Retina (tissue), 1 donor: ENCODE results near the gene IGSF8.

Experiments
- DNase-seq: peaks from one replicate; pipeline ENCODE4 v3.0.0-alpha.2; 2016

IGSF8 gene

DNA sequence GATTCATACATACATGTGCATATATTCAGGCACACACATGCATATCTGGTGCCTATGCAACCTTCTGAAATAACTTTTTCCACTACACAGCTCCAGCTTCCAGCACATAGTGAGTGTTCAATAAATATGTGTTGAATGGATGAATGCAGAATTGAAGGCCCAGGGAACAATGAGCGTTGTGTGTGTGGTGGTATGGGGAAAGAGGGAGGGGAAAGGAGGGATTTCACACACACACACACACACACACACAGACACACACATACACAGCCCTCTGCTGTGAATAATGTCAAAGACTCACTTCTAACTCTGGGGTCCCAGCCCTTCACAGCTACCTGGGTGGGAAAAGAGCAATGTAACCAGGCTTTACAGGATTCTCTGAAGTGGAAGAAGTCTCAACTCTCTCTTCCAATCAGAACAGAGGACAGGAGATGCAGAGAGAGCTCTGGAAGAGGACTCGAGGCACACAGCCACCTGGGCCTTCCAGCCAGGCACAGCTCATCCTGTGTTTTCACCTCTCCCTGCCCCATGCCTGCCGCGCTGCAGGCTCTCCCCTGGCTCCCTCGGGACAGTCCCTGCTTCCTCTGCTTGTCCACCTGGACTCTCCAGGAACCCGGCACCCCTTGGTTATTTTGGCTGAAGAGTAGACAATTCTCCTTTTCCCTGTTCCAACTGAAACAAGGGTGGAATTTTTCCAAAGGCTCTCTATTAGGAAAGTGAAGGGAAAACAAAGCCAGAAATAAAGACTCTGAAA lies 5.4 kb upstream of the IGSF8 start:
- peak; percentile 23 for DNase-seq

DNA sequence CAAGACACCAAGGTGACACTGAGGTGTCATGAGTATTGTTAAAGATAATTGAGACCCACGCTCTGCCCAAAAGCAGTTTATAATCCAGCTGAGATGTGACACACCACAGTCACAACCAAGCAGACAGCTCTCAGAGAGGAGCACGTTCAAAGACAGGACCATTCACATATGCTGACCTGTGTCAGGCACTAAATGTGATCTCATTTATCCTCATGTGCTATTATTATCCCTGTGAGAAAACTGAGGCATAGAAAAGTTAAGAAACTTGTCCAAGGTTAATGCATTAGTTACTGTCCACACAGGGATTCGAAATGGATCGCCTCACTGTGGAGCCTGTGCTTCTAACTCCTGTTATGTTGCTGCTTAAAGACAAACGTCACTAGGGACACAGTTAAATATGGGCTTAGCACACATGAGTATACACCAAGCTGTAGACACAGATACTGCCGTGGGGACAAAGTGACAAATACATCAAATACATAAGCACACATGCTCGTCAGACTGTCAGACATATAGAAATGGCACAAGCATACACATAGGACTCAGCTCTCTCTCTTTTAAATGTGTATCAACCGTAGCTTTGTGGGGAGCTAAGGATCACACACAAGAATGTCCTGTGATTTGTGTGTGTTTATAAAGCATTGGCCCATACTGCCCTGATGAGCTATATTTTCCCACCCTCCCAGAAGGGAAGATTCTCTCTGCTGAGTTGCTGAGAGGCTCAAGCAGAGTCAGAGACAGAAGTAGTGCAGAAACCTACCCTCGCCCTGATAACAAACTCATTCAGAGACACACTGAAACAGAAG lies 3.5 kb upstream of the IGSF8 start:
- peak; percentile 39 for DNase-seq

DNA sequence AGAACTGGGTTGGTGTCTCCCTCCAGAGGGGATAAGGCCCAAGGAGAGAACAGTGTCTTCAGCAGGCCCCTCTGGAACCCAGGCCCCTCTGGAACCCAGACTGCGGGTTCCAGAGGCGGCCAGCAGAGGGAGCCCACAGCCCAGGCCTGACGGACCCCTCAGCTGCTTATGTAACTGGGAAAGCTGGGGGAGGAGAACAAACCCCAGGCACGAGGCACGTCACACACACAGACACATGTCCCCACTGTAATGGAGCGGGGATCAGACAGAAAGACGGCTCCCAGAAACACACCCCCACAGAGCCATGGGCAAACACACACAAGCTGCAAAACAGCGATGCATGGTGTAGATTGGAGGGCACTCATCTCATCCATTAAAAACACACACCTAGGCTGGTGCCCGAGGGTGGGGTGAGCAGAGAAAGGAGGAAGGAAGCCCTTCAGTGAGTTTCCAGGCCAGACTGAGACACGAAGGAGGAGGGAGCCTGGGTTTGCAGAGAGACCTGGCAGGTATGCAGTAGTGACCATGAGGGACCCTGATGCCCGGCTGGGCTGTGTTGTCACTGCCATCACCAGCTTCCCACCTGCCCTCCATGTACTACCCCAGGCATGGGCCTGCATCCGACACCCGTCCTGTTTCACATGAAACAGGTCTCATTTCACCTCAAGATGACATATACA lies 2.8 kb upstream of the IGSF8 start:
- DNase-seq, result peak; percentile 91

- no peak for DNase-seq
These were observed 1.4 kb upstream of the IGSF8 start for GRCh38 chr1:160099716-160100375.

- DNase-seq, result peak; percentile 84
These were observed 588 bp upstream of the IGSF8 start for GRCh38 chr1:160098852-160099561.

GRCh38 chr1:160097151-160097910 lies 1.1 kb downstream of the IGSF8 start:
- DNase-seq, result peak; percentile 21

- peak; percentile 20 for DNase-seq
These were observed 1.9 kb downstream of the IGSF8 start for GRCh38 chr1:160096274-160097116.

- peak; percentile 30 for DNase-seq
These were observed 2.9 kb downstream of the IGSF8 start for GRCh38 chr1:160095382-160096105.

DNA sequence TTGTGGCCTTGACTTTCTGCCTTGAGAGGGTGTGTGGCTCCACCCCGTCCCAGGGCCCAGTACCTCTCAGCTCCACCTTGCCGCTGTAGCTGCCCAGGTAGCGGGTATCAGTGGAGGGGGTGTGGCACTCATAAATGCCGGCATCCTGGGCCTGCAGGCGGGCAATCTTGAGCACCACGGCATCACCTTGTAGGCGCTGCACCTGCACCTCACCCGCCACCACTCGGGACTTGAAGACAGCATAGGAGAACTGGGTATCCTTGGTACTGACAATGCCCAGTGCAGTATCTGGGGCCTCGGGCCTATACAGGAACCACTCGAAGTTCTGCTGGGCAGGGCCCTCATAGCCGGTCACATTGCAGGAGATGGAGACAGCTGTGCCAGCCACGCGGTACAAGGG lies 3.6 kb downstream of the IGSF8 start:
- no peak for DNase-seq

DNA sequence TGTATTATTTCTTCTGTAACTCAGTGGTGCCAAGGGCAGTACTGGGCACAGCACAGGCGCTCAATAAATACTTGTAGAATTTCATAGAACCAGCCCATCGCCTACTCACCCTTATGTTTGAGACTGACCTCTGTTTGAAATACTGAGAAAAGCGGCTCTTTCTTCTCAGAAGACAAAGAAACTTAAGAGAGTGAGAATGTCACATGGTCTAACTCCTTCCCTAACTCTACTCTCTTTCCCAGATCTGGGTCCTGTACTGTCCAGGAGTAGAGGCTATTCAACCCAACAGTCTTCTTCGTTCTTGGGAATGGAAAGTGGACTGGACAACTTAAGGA lies 4.2 kb downstream of the IGSF8 start:
- no peak for DNase-seq

- DNase-seq, result no peak
These were observed 4.7 kb downstream of the IGSF8 start for GRCh38 chr1:160093624-160094290.

DNA sequence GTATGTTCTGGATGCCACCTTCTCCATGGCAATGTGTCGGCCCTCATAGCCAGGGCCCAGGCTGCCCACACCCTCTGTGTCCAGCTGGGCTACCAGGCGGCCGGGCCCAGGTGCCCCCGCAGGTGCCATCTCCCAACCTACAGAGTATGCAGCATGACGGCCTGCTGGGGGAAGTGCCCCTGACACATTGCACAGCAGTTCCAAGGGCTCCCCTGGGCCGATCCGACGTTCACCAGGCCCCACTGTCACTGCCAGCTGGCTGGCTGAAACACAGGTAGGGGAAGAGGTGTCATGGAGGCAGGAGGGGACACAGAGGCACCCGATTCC lies 5.4 kb downstream of the IGSF8 start:
- DNase-seq, result no peak

DNA sequence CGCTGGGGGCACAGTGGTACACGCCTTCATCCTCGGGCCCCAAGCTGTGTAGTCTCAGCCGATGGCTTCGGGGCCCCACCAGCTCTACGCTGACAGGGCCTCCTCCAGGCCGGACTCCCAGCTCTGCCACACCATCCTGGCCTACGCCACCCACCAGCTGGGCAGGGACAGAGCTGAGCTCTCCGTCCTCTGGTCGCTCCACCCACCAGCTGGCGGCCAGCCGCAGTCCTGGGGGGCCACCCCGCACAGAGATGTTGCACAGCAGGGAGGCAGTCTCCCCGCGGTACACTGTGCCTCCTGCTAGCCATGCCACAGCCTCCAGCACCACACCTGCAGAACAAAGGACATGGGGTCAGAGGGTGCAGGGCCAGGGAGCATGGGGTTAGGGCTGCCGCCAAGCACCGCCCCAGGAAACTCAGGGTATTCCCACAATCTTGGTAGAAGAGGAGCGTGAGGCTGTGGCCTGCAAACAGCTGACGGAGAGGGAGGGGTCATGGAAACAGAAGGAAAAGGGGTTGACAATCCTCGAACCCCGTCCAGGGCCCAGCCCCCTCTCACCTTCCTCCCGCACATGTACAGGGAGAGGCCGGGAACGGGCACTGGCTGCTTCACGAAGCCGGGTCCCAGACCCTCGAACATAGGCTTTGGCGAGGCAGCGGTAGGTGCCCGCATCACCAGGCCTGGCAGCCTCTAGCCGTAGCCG lies 5.9 kb downstream of the IGSF8 start:
- no peak for DNase-seq

- no peak for DNase-seq
These were observed 6.7 kb downstream of the IGSF8 start for GRCh38 chr1:160091666-160092223.

DNA sequence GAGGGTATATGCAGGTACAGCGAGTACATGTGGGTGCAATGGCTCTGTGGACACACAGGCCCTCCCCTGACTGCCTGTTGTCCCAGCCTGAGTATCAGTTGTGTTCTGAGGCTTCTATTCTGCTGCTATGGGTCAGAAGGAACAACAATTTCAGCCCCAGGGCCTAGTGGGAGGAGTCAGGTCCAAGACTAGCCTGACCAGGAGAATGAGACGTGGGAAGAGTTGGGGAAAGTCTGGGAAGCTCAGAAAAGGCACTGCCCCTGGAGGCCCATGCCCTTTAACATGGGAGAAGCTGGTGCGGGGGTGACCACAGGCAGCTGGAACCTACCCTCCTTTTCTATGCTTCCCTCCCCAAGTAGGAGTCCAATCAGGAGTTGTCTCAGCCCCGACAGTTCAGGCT lies 7.7 kb downstream of the IGSF8 start:
- DNase-seq, result no peak

DNA sequence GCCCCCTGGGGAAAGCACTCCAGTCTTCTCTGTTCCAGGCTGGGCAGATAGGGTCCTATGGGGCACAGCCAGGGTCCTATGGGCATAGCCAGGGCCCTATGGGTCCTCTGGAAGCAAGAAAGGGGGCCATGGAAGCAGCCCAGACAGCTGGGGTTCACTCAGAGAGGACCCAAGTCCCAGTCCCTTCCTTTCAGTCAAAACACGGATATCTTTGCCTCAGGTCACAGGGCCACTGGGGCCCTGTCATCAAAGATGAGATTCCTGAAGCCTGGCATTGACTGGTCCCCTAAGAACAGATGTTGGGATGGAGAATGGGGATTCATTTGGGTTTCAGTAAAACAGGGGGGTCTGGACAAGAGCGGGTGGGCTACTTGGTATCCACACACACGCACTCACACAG lies 8.5 kb downstream of the IGSF8 start:
- no peak for DNase-seq

GRCh38 chr1:160087118-160087662 lies 11.2 kb downstream of the IGSF8 start:
- DNase-seq, result no peak

- no peak for DNase-seq
These were observed 11.9 kb downstream of the IGSF8 start for GRCh38 chr1:160086456-160086892.
